H7 (cell line): ENCODE measurements around the gene CTNNA1. TPM values are rescaled to one million over a fixed set of nuclear protein-coding genes. Genes with fewer than 3 reads are reported as not detected.
"Not testable (repeated sequence)": the region's sequence is repeated elsewhere in the genome, so short reads cannot be mapped to it uniquely, and the experiment has no call there.

Experiments
- DNase-seq: peaks from one replicate; pipeline ENCODE4 v3.0.0; 2012
- H3K27me3 ChIP-seq: 2 replicates; pipeline ENCODE4 v1.6.0; 2011; ENCODE audit warnings: mild to moderate bottlenecking, low read length; ENCODE audit not compliant: control insufficient read depth, insufficient read depth
- H3K36me3 ChIP-seq: replicated peaks from 2 replicates; pipeline ENCODE4 v1.5.1; 2011; ENCODE audit warnings: low read length; ENCODE audit not compliant: control insufficient read depth, insufficient read depth
- H3K4me3 ChIP-seq: 2 replicates; pipeline ENCODE4 v1.5.1; 2011; ENCODE audit warnings: low read depth, mild to moderate bottlenecking, control low read depth, low read length, moderate library complexity; ENCODE audit not compliant: insufficient read depth
- total RNA-seq: library from RNA; depleted of rRNA; stranded (reverse); fragments of >200 nt; shearing (Covaris generic); gene quantifications from 2 replicates; pipeline ENCODE4 v1.2.3, GENCODE V29; 2014

CTNNA1 gene
- total RNA-seq, 1 experiment from 2014 or later = 352 TPM

DNA sequence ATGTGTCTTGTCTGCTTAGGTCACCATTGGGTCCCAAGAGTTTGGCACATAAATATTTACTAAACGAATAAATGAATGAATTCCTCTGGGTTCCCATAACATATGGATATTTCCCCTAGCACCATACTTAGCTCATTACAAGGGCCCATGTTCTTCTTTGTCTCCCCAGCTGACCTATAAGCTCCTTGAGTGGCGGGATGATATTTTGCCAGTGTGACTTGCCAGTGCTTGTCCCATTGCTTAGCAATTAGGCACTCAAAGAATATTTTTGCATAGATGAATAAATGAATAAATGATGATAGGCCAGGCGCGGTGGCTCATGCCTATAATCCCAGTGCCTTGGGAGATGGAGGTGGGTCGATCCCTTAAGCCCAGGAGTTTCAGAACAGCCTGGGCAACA lies 16.9 kb upstream of the CTNNA1 start:
- DNase-seq = no peak
- no peaks in the 10 kb centered on the region for H3K27me3 ChIP-seq
- no peaks in the 10 kb centered on the region for H3K36me3 ChIP-seq
- H3K4me3 ChIP-seq = no peak overlapping the region

GRCh38 chr5:138737494-138738265 lies 15.5 kb upstream of the CTNNA1 start:
- Histone ChIP-seq H3K27me3 (no peaks in the 10 kb centered on the region), H3K4me3 (no peak overlapping the region), H3K36me3 (no peaks in the 10 kb centered on the region)
- peak; percentile 42 for DNase-seq

- DNase-seq = no peak
- Histone ChIP-seq H3K4me3 (no peak overlapping the region), H3K36me3 (no peaks in the 10 kb centered on the region), H3K27me3 (no peaks in the 10 kb centered on the region)
Measured at GRCh38 chr5:138738399-138738798, 14.8 kb upstream of the CTNNA1 start.

DNA sequence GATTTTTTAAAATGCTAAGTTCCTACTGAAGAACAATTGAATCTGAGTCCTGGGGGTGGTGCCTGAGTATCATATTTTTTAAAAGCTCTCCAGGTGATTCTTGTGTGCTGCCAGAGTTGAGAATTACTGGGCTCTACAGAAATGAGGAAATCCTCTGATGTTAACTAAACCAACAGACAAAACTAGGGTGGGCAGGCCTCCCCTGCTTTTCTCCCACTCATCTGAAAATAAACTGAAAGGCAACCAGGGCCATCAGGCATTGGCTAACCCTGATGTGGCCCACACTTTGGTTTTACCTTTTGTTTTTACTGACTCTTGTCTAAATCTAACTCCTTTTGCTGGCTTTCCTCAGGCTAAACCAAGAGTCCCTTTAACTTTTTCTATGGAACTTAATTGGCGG lies 13.3 kb upstream of the CTNNA1 start:
- no peaks in the 10 kb centered on the region for H3K36me3 ChIP-seq
- no peak for DNase-seq
- no peak overlapping the region for H3K4me3 ChIP-seq
- H3K27me3 ChIP-seq = no peaks in the 10 kb centered on the region

GRCh38 chr5:138743484-138743883 lies 9.7 kb upstream of the CTNNA1 start:
- H3K27me3 ChIP-seq = no peaks in the 10 kb centered on the region
- no peaks in the 10 kb centered on the region for H3K36me3 ChIP-seq
- no peak for DNase-seq
- no peak overlapping the region for H3K4me3 ChIP-seq

DNA sequence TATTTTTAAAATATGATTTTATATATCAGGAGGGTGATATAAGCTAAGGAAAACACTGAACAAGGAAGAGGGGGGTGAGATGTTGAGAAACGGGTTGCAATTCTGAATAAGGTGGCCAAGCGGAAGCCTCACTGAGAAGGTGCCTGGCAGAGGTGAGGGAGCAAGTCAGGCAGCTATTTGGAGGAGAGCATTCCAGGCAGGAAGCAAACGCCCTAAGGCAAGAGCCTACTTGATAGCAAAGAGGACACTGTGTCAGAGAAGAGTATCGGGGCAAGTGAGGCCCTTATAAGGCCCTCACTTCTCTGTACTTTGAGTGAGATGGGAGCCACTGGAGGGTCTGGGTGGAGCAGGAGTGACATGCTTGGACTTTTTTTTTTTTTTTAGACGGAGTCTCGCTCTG lies 8.0 kb upstream of the CTNNA1 start:
- no peak overlapping the region for H3K4me3 ChIP-seq
- no peaks in the 10 kb centered on the region for H3K36me3 ChIP-seq
- no peak for DNase-seq
- no peaks in the 10 kb centered on the region for H3K27me3 ChIP-seq

DNA sequence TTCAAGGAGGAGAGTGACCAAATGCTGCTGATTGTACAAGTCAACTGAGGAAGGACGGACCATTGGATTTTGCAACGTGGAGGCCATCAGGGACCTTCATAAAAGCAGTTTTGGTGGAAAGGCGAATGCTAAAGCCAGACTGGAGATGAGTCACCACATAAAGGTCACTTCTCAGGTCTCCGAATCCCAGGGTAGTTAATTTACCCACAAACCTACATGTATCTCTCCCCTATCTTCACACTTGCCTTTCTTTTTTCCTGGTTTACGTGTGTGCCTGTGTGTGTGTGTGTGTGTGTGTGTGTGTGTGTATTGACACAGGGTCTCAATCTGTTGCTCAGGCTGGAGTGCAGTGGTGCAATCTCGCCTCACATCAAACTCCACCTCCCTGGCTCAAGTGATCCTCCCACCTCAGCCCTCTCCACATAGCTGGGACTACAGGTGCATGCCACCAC lies 4.6 kb upstream of the CTNNA1 start:
- no peak overlapping the region for H3K4me3 ChIP-seq
- H3K27me3 ChIP-seq = no peaks in the 10 kb centered on the region
- DNase-seq = no peak
- no peaks in the 10 kb centered on the region for H3K36me3 ChIP-seq

DNA sequence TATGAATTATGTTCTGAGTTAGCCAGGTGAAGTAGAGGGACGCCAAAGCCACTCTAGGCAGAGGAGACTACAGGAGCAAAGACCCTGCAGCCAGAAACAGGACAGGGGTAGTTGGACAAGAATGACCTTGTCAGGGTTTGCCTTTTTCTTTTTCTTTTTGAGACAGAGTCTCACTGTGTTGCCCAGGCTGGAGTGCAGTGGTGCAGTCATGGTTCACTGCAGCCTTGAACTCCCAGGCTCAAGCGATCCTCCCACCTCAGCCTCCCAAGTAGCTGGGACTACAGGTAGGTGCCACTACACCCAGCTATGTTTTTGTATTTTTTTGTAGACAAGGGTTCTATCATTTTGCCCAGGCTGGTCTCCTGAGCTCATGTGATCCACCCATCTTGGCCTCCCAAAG lies 1.9 kb upstream of the CTNNA1 start:
- not testable (repeated sequence) for DNase-seq, H3K4me3 ChIP-seq, H3K36me3 ChIP-seq, H3K27me3 ChIP-seq

DNA sequence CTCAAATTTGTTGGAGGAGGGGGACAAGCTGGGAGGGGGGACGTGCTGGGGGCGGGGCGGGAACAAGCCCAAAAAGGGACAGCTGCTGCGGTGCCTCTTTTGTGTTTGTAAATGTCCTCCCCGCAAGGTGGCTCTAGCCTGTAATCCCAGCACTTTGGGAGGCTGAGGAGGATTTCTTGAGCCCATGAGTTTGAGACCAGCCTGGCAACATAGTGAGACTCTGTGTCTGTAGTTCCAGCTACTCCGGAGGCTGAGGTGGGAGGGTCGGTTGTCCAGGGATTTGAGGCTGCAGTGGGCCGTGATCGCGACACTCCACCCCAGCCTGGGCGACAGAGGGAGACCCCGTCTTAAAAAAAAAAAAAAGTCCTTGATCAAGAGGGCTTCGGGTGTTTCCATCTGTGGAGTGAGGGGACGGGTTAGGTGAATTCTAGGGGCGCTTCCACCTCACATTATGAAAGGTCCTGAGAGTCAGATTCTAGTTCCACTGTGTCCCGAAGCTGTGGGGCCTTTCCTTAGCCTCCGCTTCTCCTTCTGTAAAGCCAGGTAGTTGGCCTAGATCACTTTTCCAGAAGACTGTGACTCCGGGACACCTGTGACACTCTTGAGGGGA lies 779 bp upstream of the CTNNA1 start:
- H3K4me3 ChIP-seq = peak overlapping the region; percentile 52
- peak; percentile 67 for DNase-seq
- no peaks in the 10 kb centered on the region for H3K27me3 ChIP-seq
- 0 out of 2 replicates have a peak, but pooled peaks cover 2% of the 10 kb centered on the region for H3K36me3 ChIP-seq

DNA sequence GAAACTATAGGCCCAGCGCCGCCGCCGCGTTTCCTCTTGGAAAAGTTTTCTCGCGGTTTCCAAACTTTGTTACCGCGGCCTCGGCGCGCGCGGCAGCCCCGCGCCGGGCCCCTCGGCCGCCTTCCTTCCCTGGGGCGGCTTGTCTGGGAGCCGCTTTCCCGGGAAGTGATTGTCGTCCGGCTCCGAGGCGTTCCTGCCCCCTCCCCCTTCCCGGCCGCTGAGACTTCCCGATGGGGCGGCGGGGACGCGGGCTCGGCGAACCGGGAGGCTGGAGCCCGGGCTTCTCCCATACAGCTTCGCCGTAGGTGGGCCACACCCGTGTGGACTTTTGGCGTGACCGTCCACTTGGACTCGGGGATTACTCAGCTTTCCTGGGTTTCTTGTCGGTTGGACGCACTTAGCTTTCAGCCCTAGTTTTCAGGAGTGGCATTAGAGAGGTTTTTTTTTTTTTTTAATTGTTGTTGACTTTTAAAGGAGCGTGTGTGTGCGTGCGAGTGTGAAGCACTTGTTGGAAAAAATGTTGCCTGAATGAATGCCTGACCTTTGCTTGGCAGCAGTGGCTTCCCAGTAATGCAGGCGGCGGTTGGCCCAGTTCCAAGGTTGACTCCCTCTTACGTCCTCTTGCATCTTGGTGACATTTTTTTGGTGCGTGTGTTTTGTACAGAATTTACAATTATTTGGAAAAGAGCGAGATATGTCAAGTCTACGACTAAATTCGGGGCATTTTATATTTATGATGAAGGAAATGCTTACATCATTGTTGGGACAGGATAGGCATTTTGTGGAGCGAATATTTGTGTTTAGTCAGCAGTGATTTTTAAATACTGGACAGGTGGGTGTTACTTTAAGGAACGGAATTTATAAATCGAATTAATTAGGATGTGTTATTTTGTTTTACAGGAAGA lies 821 bp downstream of the CTNNA1 start:
- no peaks in the 10 kb centered on the region for H3K27me3 ChIP-seq
- peaks cover 2% of the 10 kb centered on the region; the same call in 1 of the 2 replicates for H3K36me3 ChIP-seq
- peak overlapping the region; percentile 85 for H3K4me3 ChIP-seq
- DNase-seq = peak; percentile 90

GRCh38 chr5:138754699-138755057 lies 1.5 kb downstream of the CTNNA1 start:
- no peaks in the 10 kb centered on the region for H3K27me3 ChIP-seq
- H3K36me3 ChIP-seq = peaks cover 2% of the 10 kb centered on the region
- DNase-seq = no peak
- peak overlapping the region; percentile 85; the same call in 1 of the 2 replicates for H3K4me3 ChIP-seq

DNA sequence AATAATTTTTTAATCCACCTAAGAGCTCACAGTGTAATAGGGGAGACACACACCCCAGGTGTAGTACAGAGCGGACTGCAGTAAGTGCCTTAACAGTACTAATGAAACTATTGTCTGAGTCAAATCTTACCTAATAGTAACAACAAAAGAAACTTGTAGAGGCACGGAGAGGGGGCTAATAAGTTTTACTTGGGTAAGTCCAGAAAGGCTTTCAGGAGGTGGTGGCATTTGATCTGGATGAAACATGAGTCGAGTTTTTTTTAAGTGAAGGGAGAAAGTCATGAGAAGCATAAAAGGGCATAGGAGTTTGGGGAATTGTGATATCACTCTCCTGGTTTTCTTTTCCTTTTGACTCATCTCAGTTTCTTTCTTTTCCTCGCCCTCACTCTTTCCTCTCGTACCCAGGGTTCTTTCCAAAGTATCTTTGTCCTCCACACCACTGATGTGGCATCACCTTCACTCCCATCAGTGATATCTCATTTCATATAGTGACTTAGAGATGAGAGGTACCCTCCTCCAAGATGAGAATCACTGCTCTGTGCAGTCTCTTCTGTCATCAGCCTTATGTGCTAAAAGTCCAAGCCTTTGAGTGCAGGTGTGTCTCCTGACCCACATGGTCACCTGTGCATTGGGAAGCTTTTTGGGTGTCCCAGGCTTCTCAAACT lies 2.0 kb downstream of the CTNNA1 start:
- peaks cover 2% of the 10 kb centered on the region for H3K36me3 ChIP-seq
- no peak overlapping the region; the same call in 1 of the 2 replicates for H3K4me3 ChIP-seq
- DNase-seq = no peak
- no peaks in the 10 kb centered on the region for H3K27me3 ChIP-seq

GRCh38 chr5:138757061-138757776 lies 4.0 kb downstream of the CTNNA1 start:
- peaks cover 2% of the 10 kb centered on the region for H3K36me3 ChIP-seq
- H3K27me3 ChIP-seq = no peaks in the 10 kb centered on the region
- H3K4me3 ChIP-seq = no peak overlapping the region
- no peak for DNase-seq
